OCI-LY3 (cell line): ENCODE results near the gene MAPK9.
A peak's percentile ranks its signal among the peaks of the same experiment; 100 is the strongest.

ENCODE experiments used
- H2AFZ ChIP-seq: fragments of 200-600, 300-600 bp; shearing (Covaris generic); 2 replicates; pipeline ENCODE4 v1.6.0; 2014; ENCODE audit warnings: antibody characterized with exemption, low read depth, low read length
- H3K27ac ChIP-seq: fragments of 200-600, 300-600 bp; sonication (generic); 2 replicates; pipeline ENCODE4 v1.5.1; 2014; ENCODE audit warnings: mild to moderate bottlenecking, low read length, moderate library complexity, mixed read lengths
- H3K27me3 ChIP-seq: fragments of 200-600, 300-600 bp; sonication (generic); 2 replicates; pipeline ENCODE4 v1.6.1; 2014; ENCODE audit warnings: low read depth, low read length, mixed read lengths
- H3K36me3 ChIP-seq: fragments of 200-600, 300-600 bp; sonication (generic); replicated peaks from 2 replicates; pipeline ENCODE3; 2014; ENCODE audit warnings: low read depth, low read length, mixed read lengths
- H3K4me1 ChIP-seq: fragments of 300-600, 200-600 bp; sonication (generic); 2 replicates; pipeline ENCODE4 v1.6.1; 2014; ENCODE audit warnings: low read length, mixed read lengths
- H3K4me2 ChIP-seq: fragments of 200-600, 300-600 bp; sonication (generic); 2 replicates; pipeline ENCODE4 v1.6.1; 2014; ENCODE audit warnings: low read length, mixed read lengths
- H3K4me3 ChIP-seq: fragments of 300-600, 200-600 bp; sonication (generic); 2 replicates; pipeline ENCODE4 v1.5.1; 2014; ENCODE audit warnings: antibody characterized with exemption, mild to moderate bottlenecking, low read length, moderate library complexity
- H3K79me2 ChIP-seq: fragments of 300-600, 200-600 bp; shearing (Covaris generic); 2 replicates; pipeline ENCODE4 v1.6.1; 2014; ENCODE audit warnings: mild to moderate bottlenecking, low read length, mixed read lengths
- H3K9ac ChIP-seq: fragments of 300-600, 200-600 bp; shearing (Covaris generic); 2 replicates; pipeline ENCODE4 v1.6.0; 2014; ENCODE audit warnings: mild to moderate bottlenecking, low read length, moderate library complexity
- H3K9me3 ChIP-seq: fragments of 200-600, 300-600 bp; shearing (Covaris generic); 2 replicates; pipeline ENCODE4 v1.6.1; 2014; ENCODE audit warnings: low read length, mixed read lengths; ENCODE audit not compliant: insufficient read depth
- H4K20me1 ChIP-seq: fragments of 200-600, 300-600 bp; sonication (generic); 2 replicates; pipeline ENCODE4 v1.6.1; 2016; ENCODE audit warnings: low read length, mixed read lengths; ENCODE audit not compliant: insufficient read depth
- CTCF ChIP-seq: fragments of 200-600, 300-600 bp; sonication (generic); IDR thresholded peaks from 2 replicates; pipeline ENCODE4 v1.5.1; 2014; ENCODE audit warnings: antibody characterized with exemption, low read length, low read depth
- EZH2phosphoT487 ChIP-seq: fragments of 200-600 bp; shearing (Covaris generic); IDR thresholded peaks from 2 replicates; pipeline ENCODE4 v1.6.1; 2018; ENCODE audit warnings: antibody characterized with exemption, mixed run types, low read depth

MAPK9 gene

GRCh38 chr5:180316586-180316985, 24.7 kb upstream of the MAPK9 start:
- H3K4me3 ChIP-seq, result no peak overlapping the region
- no peaks in the 10 kb centered on the region for H3K4me1 ChIP-seq
- H2AFZ ChIP-seq, result no peak overlapping the region
- no peak overlapping the region for H3K4me2 ChIP-seq
- H3K9ac ChIP-seq, result no peak overlapping the region
- H3K27ac ChIP-seq, result no peak overlapping the region
- TF ChIP-seq EZH2phosphoT487, result no peak
- no peak for TF ChIP-seq CTCF
- no peaks in the 10 kb centered on the region for H3K9me3 ChIP-seq
- H3K79me2 ChIP-seq, result no peaks in the 10 kb centered on the region
- H4K20me1 ChIP-seq, result no peaks in the 10 kb centered on the region
- no peaks in the 10 kb centered on the region for H3K27me3 ChIP-seq
- no peaks in the 10 kb centered on the region for H3K36me3 ChIP-seq

- no peaks in the 10 kb centered on the region for H3K36me3 ChIP-seq
- H2AFZ ChIP-seq, result no peak overlapping the region
- TF ChIP-seq EZH2phosphoT487 (no peak), CTCF (peak; percentile 88)
- H4K20me1 ChIP-seq, result no peaks in the 10 kb centered on the region
- no peaks in the 10 kb centered on the region for H3K27me3 ChIP-seq
- H3K9ac ChIP-seq, result no peak overlapping the region
- H3K4me1 ChIP-seq, result no peaks in the 10 kb centered on the region
- no peak overlapping the region for H3K4me3 ChIP-seq
- H3K4me2 ChIP-seq, result no peak overlapping the region
- H3K27ac ChIP-seq, result no peak overlapping the region
- H3K79me2 ChIP-seq, result no peaks in the 10 kb centered on the region
- H3K9me3 ChIP-seq, result no peaks in the 10 kb centered on the region
These were observed 23.9 kb upstream of the MAPK9 start for GRCh38 chr5:180315762-180316212.

GRCh38 chr5:180313677-180314505, 22.0 kb upstream of the MAPK9 start:
- Histone ChIP-seq H3K27ac (no peak overlapping the region), H3K4me2 (no peak overlapping the region), H3K36me3 (no peaks in the 10 kb centered on the region), H3K4me3 (no peak overlapping the region), H3K27me3 (no peaks in the 10 kb centered on the region), H3K9me3 (no peaks in the 10 kb centered on the region), H3K79me2 (no peaks in the 10 kb centered on the region), H3K9ac (no peak overlapping the region), H2AFZ (no peak overlapping the region), H4K20me1 (no peaks in the 10 kb centered on the region), H3K4me1 (no peaks in the 10 kb centered on the region)
- TF ChIP-seq EZH2phosphoT487 (no peak), CTCF (no peak)

GRCh38 chr5:180311216-180311615, 19.3 kb upstream of the MAPK9 start:
- Histone ChIP-seq H3K4me3 (no peak overlapping the region), H4K20me1 (no peaks in the 10 kb centered on the region), H3K79me2 (no peaks in the 10 kb centered on the region), H3K9me3 (no peaks in the 10 kb centered on the region), H3K4me2 (no peak overlapping the region), H3K36me3 (no peaks in the 10 kb centered on the region), H2AFZ (no peak overlapping the region), H3K9ac (no peak overlapping the region), H3K27ac (no peak overlapping the region), H3K27me3 (no peaks in the 10 kb centered on the region), H3K4me1 (no peaks in the 10 kb centered on the region)
- TF ChIP-seq EZH2phosphoT487 (no peak), CTCF (no peak)
